Measurements from ENCODE around the gene AOAH. TPM values are rescaled to one million over a fixed set of nuclear protein-coding genes. Genes with fewer than 3 reads are reported as not detected.

AOAH gene
- total and polyA plus RNA-seq, 9 of the 15 experiments (the other 6 are each of a cell fraction or from before 2014, with no cell fraction given): not detected

- POLR2A ChIA-PET: no interaction called here
- no peaks in the 10 kb centered on the region for H3K79me2 ChIP-seq (ENCODE audit: control insufficient read depth, insufficient read depth, low read length)
- no peak overlapping the region for H2AFZ ChIP-seq (ENCODE audit: low read depth, low read length)
- no peak overlapping the region for H3K27ac ChIP-seq (ENCODE audit: extremely low read depth, low read depth, low read length)
- WGBS (ENCODE audit: insufficient coverage, low coverage, missing lambda C conversion rate): 0% methylated on average over 1 of the region's 1 CpG
- no peaks in the 10 kb centered on the region for H3K27me3 ChIP-seq (ENCODE audit: control insufficient read depth in 2 of 2, insufficient read depth in 2 of 2, low read length in 2 of 2)
- DNase-seq (ENCODE audit: extremely low read depth in 1 of 4, low spot score in 3 of 4) (no peak), FAIRE-seq (no peak), ATAC-seq (no peak)
- H3K9me1 ChIP-seq (ENCODE audit: control insufficient read depth, insufficient read depth, low read length): no peaks in the 10 kb centered on the region
- H3K9me3 ChIP-seq (replicated peaks; ENCODE audit: control insufficient read depth, insufficient read depth, low read depth, low read length): no peaks in the 10 kb centered on the region
- H3K36me3 ChIP-seq (ENCODE audit: control insufficient read depth, insufficient read depth, low read length): no peaks in the 10 kb centered on the region
- CTCF ChIA-PET (ENCODE audit: low intra/inter-chr PET ratio): no interaction called here
- H3K4me1 ChIP-seq (replicated peaks in 1 of 2; ENCODE audit: control insufficient read depth in 2 of 2, insufficient read depth in 2 of 2, low read length in 2 of 2): no peaks in the 10 kb centered on the region; a peak in 1 of 5 replicates
- intact Hi-C loops (cut with micrococcal nuclease): no loop called here
- H3K4me3 ChIP-seq: no peak overlapping the region
- H4K20me1 ChIP-seq (replicated peaks; ENCODE audit: control insufficient read depth, insufficient read depth, low read length): no peaks in the 10 kb centered on the region
- no peak overlapping the region for H3K4me2 ChIP-seq (ENCODE audit: insufficient read depth, low read length)
- in situ Hi-C loops (cut with MboI): no loop called here
- BruUV-seq (replicated peaks): no TSS peak
- H3K9ac ChIP-seq (ENCODE audit: insufficient read depth in 1 of 2, low read depth in 2 of 2, low read length in 2 of 2): no peak overlapping the region
- no peak for TF ChIP-seq CREBBP (IDR thresholded peaks at IDR 0.05; ENCODE audit: low read depth, low read length)
- TF ChIP-seq, protein P1, sequence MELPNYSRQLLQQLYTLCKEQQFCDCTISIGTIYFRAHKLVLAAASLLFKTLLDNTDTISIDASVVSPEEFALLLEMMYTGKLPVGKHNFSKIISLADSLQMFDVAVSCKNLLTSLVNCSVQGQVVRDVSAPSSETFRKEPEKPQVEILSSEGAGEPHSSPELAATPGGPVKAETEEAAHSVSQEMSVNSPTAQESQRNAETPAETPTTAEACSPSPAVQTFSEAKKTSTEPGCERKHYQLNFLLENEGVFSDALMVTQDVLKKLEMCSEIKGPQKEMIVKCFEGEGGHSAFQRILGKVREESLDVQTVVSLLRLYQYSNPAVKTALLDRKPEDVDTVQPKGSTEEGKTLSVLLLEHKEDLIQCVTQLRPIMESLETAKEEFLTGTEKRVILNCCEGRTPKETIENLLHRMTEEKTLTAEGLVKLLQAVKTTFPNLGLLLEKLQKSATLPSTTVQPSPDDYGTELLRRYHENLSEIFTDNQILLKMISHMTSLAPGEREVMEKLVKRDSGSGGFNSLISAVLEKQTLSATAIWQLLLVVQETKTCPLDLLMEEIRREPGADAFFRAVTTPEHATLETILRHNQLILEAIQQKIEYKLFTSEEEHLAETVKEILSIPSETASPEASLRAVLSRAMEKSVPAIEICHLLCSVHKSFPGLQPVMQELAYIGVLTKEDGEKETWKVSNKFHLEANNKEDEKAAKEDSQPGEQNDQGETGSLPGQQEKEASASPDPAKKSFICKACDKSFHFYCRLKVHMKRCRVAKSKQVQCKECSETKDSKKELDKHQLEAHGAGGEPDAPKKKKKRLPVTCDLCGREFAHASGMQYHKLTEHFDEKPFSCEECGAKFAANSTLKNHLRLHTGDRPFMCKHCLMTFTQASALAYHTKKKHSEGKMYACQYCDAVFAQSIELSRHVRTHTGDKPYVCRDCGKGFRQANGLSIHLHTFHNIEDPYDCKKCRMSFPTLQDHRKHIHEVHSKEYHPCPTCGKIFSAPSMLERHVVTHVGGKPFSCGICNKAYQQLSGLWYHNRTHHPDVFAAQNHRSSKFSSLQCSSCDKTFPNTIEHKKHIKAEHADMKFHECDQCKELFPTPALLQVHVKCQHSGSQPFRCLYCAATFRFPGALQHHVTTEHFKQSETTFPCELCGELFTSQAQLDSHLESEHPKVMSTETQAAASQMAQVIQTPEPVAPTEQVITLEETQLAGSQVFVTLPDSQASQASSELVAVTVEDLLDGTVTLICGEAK (IDR thresholded peaks at IDR 0.05): no peak
- TF ChIP-seq, protein P1 (CRISPR knock-in tag; IDR thresholded peaks at IDR 0.05): no peak
- TF ChIP-seq, protein P2, sequence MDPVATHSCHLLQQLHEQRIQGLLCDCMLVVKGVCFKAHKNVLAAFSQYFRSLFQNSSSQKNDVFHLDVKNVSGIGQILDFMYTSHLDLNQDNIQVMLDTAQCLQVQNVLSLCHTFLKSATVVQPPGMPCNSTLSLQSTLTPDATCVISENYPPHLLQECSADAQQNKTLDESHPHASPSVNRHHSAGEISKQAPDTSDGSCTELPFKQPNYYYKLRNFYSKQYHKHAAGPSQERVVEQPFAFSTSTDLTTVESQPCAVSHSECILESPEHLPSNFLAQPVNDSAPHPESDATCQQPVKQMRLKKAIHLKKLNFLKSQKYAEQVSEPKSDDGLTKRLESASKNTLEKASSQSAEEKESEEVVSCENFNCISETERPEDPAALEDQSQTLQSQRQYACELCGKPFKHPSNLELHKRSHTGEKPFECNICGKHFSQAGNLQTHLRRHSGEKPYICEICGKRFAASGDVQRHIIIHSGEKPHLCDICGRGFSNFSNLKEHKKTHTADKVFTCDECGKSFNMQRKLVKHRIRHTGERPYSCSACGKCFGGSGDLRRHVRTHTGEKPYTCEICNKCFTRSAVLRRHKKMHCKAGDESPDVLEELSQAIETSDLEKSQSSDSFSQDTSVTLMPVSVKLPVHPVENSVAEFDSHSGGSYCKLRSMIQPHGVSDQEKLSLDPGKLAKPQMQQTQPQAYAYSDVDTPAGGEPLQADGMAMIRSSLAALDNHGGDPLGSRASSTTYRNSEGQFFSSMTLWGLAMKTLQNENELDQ (CRISPR knock-in tag; IDR thresholded peaks at IDR 0.05; ENCODE audit: borderline replicate concordance): no peak
- TF ChIP-seq PHF21A (IDR thresholded peaks at IDR 0.05; ENCODE audit: borderline replicate concordance, low read depth): no peak
- no peak for TF ChIP-seq SMAD3 (CRISPR knock-in tag; conservative IDR thresholded peaks at IDR 0.05)
- TF ChIP-seq ZBTB12 (CRISPR knock-in tag; IDR thresholded peaks at IDR 0.05): no peak
- no peak for TF ChIP-seq ZNF77 (CRISPR knock-in tag; IDR thresholded peaks at IDR 0.05)
- TF ChIP-seq RBM34 (IDR thresholded peaks at IDR 0.05; ENCODE audit: borderline replicate concordance, insufficient read depth, low read length): no peak
- no peak for TF ChIP-seq GABPA (tag; conservative IDR thresholded peaks at IDR 0.05; ENCODE audit: low read depth)
- no peak for TF ChIP-seq POLR2AphosphoS2 (IDR thresholded peaks at IDR 0.05; ENCODE audit: low read length)
These were observed 42.2 kb upstream of the AOAH start for GRCh38 chr7:36766451-36766850.
